ENCODE measurements around the gene CEP44.
"Not testable (repeated sequence)": the region's sequence is repeated elsewhere in the genome, so short reads cannot be mapped to it uniquely, and the experiment has no call there.

The CEP44 gene

GRCh38 chr4:174358410-174358809 is 74.7 kb downstream of the CEP44 start:
- Histone ChIP-seq H3K4me3 (ENCODE audit: low read length) (no peak overlapping the region), H3K27me3 (ENCODE audit: insufficient read depth, low read length) (peaks cover 2% of the 10 kb centered on the region), H3K4me1 (ENCODE audit: insufficient read depth, low read length) (no peaks in the 10 kb centered on the region), H3K36me3 (ENCODE audit: insufficient read depth, low read length) (no peaks in the 10 kb centered on the region), H2AFZ (ENCODE audit: low read depth, low read length) (no peak overlapping the region), H3K9me3 (ENCODE audit: low read length) (no peaks in the 10 kb centered on the region)

GRCh38 chr4:174358829-174359228 is 75.1 kb downstream of the CEP44 start:
- no peak overlapping the region for H2AFZ ChIP-seq (ENCODE audit: low read depth, low read length)
- H3K4me3 ChIP-seq (ENCODE audit: low read length) = no peak overlapping the region
- no peaks in the 10 kb centered on the region for H3K36me3 ChIP-seq (ENCODE audit: insufficient read depth, low read length)
- H3K4me1 ChIP-seq (ENCODE audit: insufficient read depth, low read length) = no peaks in the 10 kb centered on the region
- H3K27me3 ChIP-seq (ENCODE audit: insufficient read depth, low read length) = peaks cover 2% of the 10 kb centered on the region
- H3K9me3 ChIP-seq (ENCODE audit: low read length) = no peaks in the 10 kb centered on the region

GRCh38 chr4:174362340-174362739 is 78.6 kb downstream of the CEP44 start:
- Histone ChIP-seq H3K9me3 (ENCODE audit: low read length) (no peaks in the 10 kb centered on the region), H2AFZ (ENCODE audit: low read depth, low read length) (no peak overlapping the region), H3K27me3 (ENCODE audit: insufficient read depth, low read length) (peaks cover 2% of the 10 kb centered on the region), H3K4me1 (ENCODE audit: insufficient read depth, low read length) (no peaks in the 10 kb centered on the region), H3K36me3 (ENCODE audit: insufficient read depth, low read length) (no peaks in the 10 kb centered on the region), H3K4me3 (ENCODE audit: low read length) (no peak overlapping the region)

- H3K27me3 ChIP-seq (ENCODE audit: insufficient read depth, low read length); H3K4me3 ChIP-seq (ENCODE audit: low read length); H3K4me1 ChIP-seq (ENCODE audit: insufficient read depth, low read length); H3K9me3 ChIP-seq (ENCODE audit: low read length); H3K36me3 ChIP-seq (ENCODE audit: insufficient read depth, low read length); H2AFZ ChIP-seq (ENCODE audit: low read depth, low read length): not testable (repeated sequence)
Observed at GRCh38 chr4:174363782-174364181, 80.1 kb downstream of the CEP44 start.

- no peak overlapping the region for H2AFZ ChIP-seq (ENCODE audit: low read depth, low read length)
- H3K9me3 ChIP-seq (ENCODE audit: low read length) = no peaks in the 10 kb centered on the region
- no peak overlapping the region for H3K4me3 ChIP-seq (ENCODE audit: low read length)
- H3K27me3 ChIP-seq (ENCODE audit: insufficient read depth, low read length) = peaks cover 2% of the 10 kb centered on the region
- no peaks in the 10 kb centered on the region for H3K4me1 ChIP-seq (ENCODE audit: insufficient read depth, low read length)
- no peaks in the 10 kb centered on the region for H3K36me3 ChIP-seq (ENCODE audit: insufficient read depth, low read length)
Observed at GRCh38 chr4:174365018-174365587, 81.4 kb downstream of the CEP44 start.

GRCh38 chr4:174369985-174370384 is 86.3 kb downstream of the CEP44 start:
- no peaks in the 10 kb centered on the region for H3K36me3 ChIP-seq (ENCODE audit: insufficient read depth, low read length)

GRCh38 chr4:174373821-174374220 is 90.1 kb downstream of the CEP44 start:
- Histone ChIP-seq H3K27me3 (ENCODE audit: insufficient read depth, low read length) (no peaks in the 10 kb centered on the region), H3K9me3 (ENCODE audit: low read length) (no peaks in the 10 kb centered on the region), H2AFZ (ENCODE audit: low read depth, low read length) (no peak overlapping the region), H3K4me1 (ENCODE audit: insufficient read depth, low read length) (no peaks in the 10 kb centered on the region), H3K36me3 (ENCODE audit: insufficient read depth, low read length) (no peaks in the 10 kb centered on the region), H3K4me3 (ENCODE audit: low read length) (no peak overlapping the region)

More at GRCh38 chr4:174369985-174370384, 86.3 kb downstream of the CEP44 start:
- Histone ChIP-seq H3K9me3 (ENCODE audit: low read length) (no peaks in the 10 kb centered on the region), H2AFZ (ENCODE audit: low read depth, low read length) (no peak overlapping the region), H3K27me3 (ENCODE audit: insufficient read depth, low read length) (no peaks in the 10 kb centered on the region), H3K4me3 (ENCODE audit: low read length) (no peak overlapping the region), H3K4me1 (ENCODE audit: insufficient read depth, low read length) (no peaks in the 10 kb centered on the region)

- H3K4me1 ChIP-seq (ENCODE audit: insufficient read depth, low read length) = no peaks in the 10 kb centered on the region
- no peaks in the 10 kb centered on the region for H3K36me3 ChIP-seq (ENCODE audit: insufficient read depth, low read length)
- no peaks in the 10 kb centered on the region for H3K9me3 ChIP-seq (ENCODE audit: low read length)
- no peak overlapping the region for H3K4me3 ChIP-seq (ENCODE audit: low read length)
- H3K27me3 ChIP-seq (ENCODE audit: insufficient read depth, low read length) = no peaks in the 10 kb centered on the region
- no peak overlapping the region for H2AFZ ChIP-seq (ENCODE audit: low read depth, low read length)
Observed at GRCh38 chr4:174375422-174375821, 91.7 kb downstream of the CEP44 start.

- Histone ChIP-seq H3K4me3 (ENCODE audit: low read length) (no peak overlapping the region), H3K36me3 (ENCODE audit: insufficient read depth, low read length) (no peaks in the 10 kb centered on the region), H2AFZ (ENCODE audit: low read depth, low read length) (no peak overlapping the region), H3K4me1 (ENCODE audit: insufficient read depth, low read length) (no peaks in the 10 kb centered on the region), H3K9me3 (ENCODE audit: low read length) (no peaks in the 10 kb centered on the region), H3K27me3 (ENCODE audit: insufficient read depth, low read length) (no peaks in the 10 kb centered on the region)
Observed at GRCh38 chr4:174377613-174378012, 93.9 kb downstream of the CEP44 start.

- no peaks in the 10 kb centered on the region for H3K4me1 ChIP-seq (ENCODE audit: insufficient read depth, low read length)
- H3K9me3 ChIP-seq (ENCODE audit: low read length) = no peaks in the 10 kb centered on the region
- H3K4me3 ChIP-seq (ENCODE audit: low read length) = no peak overlapping the region
- H3K36me3 ChIP-seq (ENCODE audit: insufficient read depth, low read length) = no peaks in the 10 kb centered on the region
- H2AFZ ChIP-seq (ENCODE audit: low read depth, low read length) = no peak overlapping the region
- no peaks in the 10 kb centered on the region for H3K27me3 ChIP-seq (ENCODE audit: insufficient read depth, low read length)
Observed at GRCh38 chr4:174378951-174379350, 95.2 kb downstream of the CEP44 start.

- H3K36me3 ChIP-seq (ENCODE audit: insufficient read depth, low read length); H3K4me1 ChIP-seq (ENCODE audit: insufficient read depth, low read length); H2AFZ ChIP-seq (ENCODE audit: low read depth, low read length); H3K27me3 ChIP-seq (ENCODE audit: insufficient read depth, low read length); H3K4me3 ChIP-seq (ENCODE audit: low read length); H3K9me3 ChIP-seq (ENCODE audit: low read length): not testable (repeated sequence)
Observed at GRCh38 chr4:174380206-174380605, 96.5 kb downstream of the CEP44 start.

- H3K4me3 ChIP-seq (ENCODE audit: low read length) = no peak overlapping the region
- H2AFZ ChIP-seq (ENCODE audit: low read depth, low read length) = no peak overlapping the region
Observed at GRCh38 chr4:174380699-174381439, 97.2 kb downstream of the CEP44 start.

GRCh38 chr4:174381440-174381800 is 97.7 kb downstream of the CEP44 start:
- no peak overlapping the region for H2AFZ ChIP-seq (ENCODE audit: low read depth, low read length)
- H3K4me1 ChIP-seq (ENCODE audit: insufficient read depth, low read length) = no peaks in the 10 kb centered on the region
- no peaks in the 10 kb centered on the region for H3K9me3 ChIP-seq (ENCODE audit: low read length)
- H3K27me3 ChIP-seq (ENCODE audit: insufficient read depth, low read length) = no peaks in the 10 kb centered on the region
- H3K4me3 ChIP-seq (ENCODE audit: low read length) = no peak overlapping the region
- H3K36me3 ChIP-seq (ENCODE audit: insufficient read depth, low read length) = no peaks in the 10 kb centered on the region

More at GRCh38 chr4:174380699-174381439, 97.2 kb downstream of the CEP44 start:
- no peaks in the 10 kb centered on the region for H3K4me1 ChIP-seq (ENCODE audit: insufficient read depth, low read length)
- H3K36me3 ChIP-seq (ENCODE audit: insufficient read depth, low read length) = no peaks in the 10 kb centered on the region
- H3K9me3 ChIP-seq (ENCODE audit: low read length) = no peaks in the 10 kb centered on the region
- H3K27me3 ChIP-seq (ENCODE audit: insufficient read depth, low read length) = no peaks in the 10 kb centered on the region

Data from neuron (in vitro differentiated cells).